Fibroblast of lung (primary cell): ENCODE measurements around the gene PPM1A. TPM values are rescaled to one million over a fixed set of nuclear protein-coding genes. Genes with fewer than 3 reads are reported as not detected.

Experiments used
- DNase-seq, 2 donors: peaks; one replicate each; pipeline versions ENCODE4 v3.0.0 to v3.0.0-alpha.2; 2010; ENCODE audit warnings: low read depth in 2 of 2
- H2AFZ ChIP-seq: 2 replicates; pipeline ENCODE4 v1.5.1; 2012; ENCODE audit warnings: low read length, control low read depth, inconsistent platforms
- H3K27ac ChIP-seq: 2 replicates; pipeline ENCODE4 v1.5.1; 2011; ENCODE audit warnings: low read length, control low read depth; ENCODE audit not compliant: insufficient read depth
- H3K27me3 ChIP-seq: 2 replicates; pipeline ENCODE4 v1.5.1; 2011; ENCODE audit warnings: mild to moderate bottlenecking, low read length; ENCODE audit not compliant: control insufficient read depth, insufficient read depth
- H3K36me3 ChIP-seq: 2 replicates; pipeline ENCODE4 v1.5.1; 2011; ENCODE audit warnings: low read length; ENCODE audit not compliant: control insufficient read depth, insufficient read depth
- H3K4me1 ChIP-seq: 2 replicates; pipeline ENCODE4 v1.5.1; 2011; ENCODE audit warnings: low read length; ENCODE audit not compliant: control insufficient read depth, insufficient read depth; ENCODE audit errors: extremely low read depth
- H3K4me2 ChIP-seq: 2 replicates; pipeline ENCODE4 v1.5.1; 2011; ENCODE audit warnings: low read length, control low read depth; ENCODE audit not compliant: insufficient read depth; ENCODE audit errors: extremely low read depth
- H3K4me3 ChIP-seq, 4 experiments: fragments of 200-600 bp in 1 of 4; sonication (generic) in 1 of 4; replicated peaks in 1 of 4; 2 replicates each; pipeline ENCODE4 v1.5.1; 2011 to 2016; ENCODE audit warnings: low read length in 4 of 4, low read depth in 3 of 4, mild to moderate bottlenecking in 3 of 4, control low read depth in 2 of 4, inconsistent platforms in 1 of 4, mixed read lengths in 1 of 4; ENCODE audit not compliant: insufficient read depth in 1 of 4; ENCODE audit errors: control extremely low read depth in 1 of 4
- H3K79me2 ChIP-seq: 2 replicates; pipeline ENCODE4 v1.5.1; 2012; ENCODE audit warnings: mild to moderate bottlenecking, low read length, inconsistent platforms; ENCODE audit not compliant: control insufficient read depth, insufficient read depth
- H3K9ac ChIP-seq: 2 replicates; pipeline ENCODE4 v1.5.1; 2011; ENCODE audit warnings: mild to moderate bottlenecking, low read length, control low read depth; ENCODE audit not compliant: insufficient read depth
- H3K9me3 ChIP-seq: 2 replicates; pipeline ENCODE4 v1.5.1; 2012; ENCODE audit warnings: low read depth, low read length; ENCODE audit not compliant: control insufficient read depth, insufficient read depth
- H4K20me1 ChIP-seq: 2 replicates; pipeline ENCODE4 v1.5.1; 2011; ENCODE audit warnings: low read length; ENCODE audit not compliant: control insufficient read depth, insufficient read depth; ENCODE audit errors: extremely low read depth
- CTCF ChIP-seq, 2 donors: IDR thresholded peaks in 1 of 2; conservative IDR thresholded peaks in 1 of 2; 1 replicate in 1 of 2; 2 replicates in 1 of 2; pipeline ENCODE4 v1.5.1; 2011 to 2012; ENCODE audit warnings: low read length in 2 of 2, control low read depth in 1 of 2, inconsistent platforms in 1 of 2, low read depth in 1 of 2, mild to moderate bottlenecking in 1 of 2
- EZH2 ChIP-seq: IDR thresholded peaks from 2 replicates; pipeline ENCODE4 v1.5.1; 2012; ENCODE audit warnings: low read length, control low read depth, mild to moderate bottlenecking; ENCODE audit errors: missing control alignments
- polyA plus RNA-seq, 2 donors: library from polyadenylated mRNA; depleted of rRNA in 1 of 2; stranded (reverse) in 1 of 2; unstranded in 1 of 2; fragments of >200 nt; gene quantifications; 2 replicates each; pipeline ENCODE4 v1.2.1, GENCODE V29; 2011 to 2012; ENCODE audit warnings: missing spikeins in 1 of 2
- total RNA-seq: library from RNA; depleted of rRNA; stranded (reverse); fragments of >200 nt; gene quantifications from 2 replicates; pipeline ENCODE4 v1.2.1, GENCODE V29; 2014

PPM1A gene
- total and polyA plus RNA-seq, 2 donors (not counting 1 experiment from before 2014, with no cell fraction given) = 25.9 to 51.3 TPM

DNA sequence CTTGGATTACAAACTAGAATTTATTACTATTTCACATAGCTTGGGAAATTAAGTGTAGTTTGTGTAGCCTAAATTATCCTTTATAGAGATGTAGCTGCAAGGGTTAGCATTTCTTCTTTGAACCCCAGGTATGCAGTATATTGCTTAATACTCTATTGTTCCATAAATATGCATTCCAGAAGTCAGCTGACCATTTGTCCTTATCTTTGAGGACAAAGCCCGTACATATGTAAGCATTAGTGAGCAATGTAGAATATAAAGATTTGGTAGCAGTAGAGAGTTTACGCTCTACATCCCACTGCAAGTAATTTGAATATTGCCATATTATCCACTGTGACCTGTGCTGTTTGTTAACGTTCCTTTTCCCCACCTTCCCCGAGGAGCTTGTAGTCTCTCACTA lies 26.9 kb downstream of the PPM1A start:
- Histone ChIP-seq H3K36me3 (no peaks in the 10 kb centered on the region), H3K9me3 (no peaks in the 10 kb centered on the region), H3K4me2 (no peak overlapping the region), H2AFZ (no peak overlapping the region), H3K27ac (no peak overlapping the region), H3K79me2 (peaks cover 35% of the 10 kb centered on the region), H3K9ac (no peak overlapping the region), H4K20me1 (no peaks in the 10 kb centered on the region), H3K4me1 (no peaks in the 10 kb centered on the region), H3K27me3 (no peaks in the 10 kb centered on the region), H3K4me3 (no peak overlapping the region)
- DNase-seq = peak in 1 of 2 donors; percentile 16
- TF ChIP-seq EZH2 (no peak), CTCF (conservative IDR thresholded peaks at IDR 0.05 in 1 of 2, IDR thresholded peaks at IDR 0.05 in 1 of 2; ENCODE audit: low read depth in 1 of 2, low read length in 2 of 2) (no peak)

- Histone ChIP-seq H3K79me2 (peaks cover 33% of the 10 kb centered on the region), H3K4me1 (no peaks in the 10 kb centered on the region), H3K36me3 (no peaks in the 10 kb centered on the region), H3K4me2 (no peak overlapping the region), H2AFZ (no peak overlapping the region), H3K27ac (no peak overlapping the region), H3K9ac (no peak overlapping the region), H3K9me3 (no peaks in the 10 kb centered on the region), H3K27me3 (no peaks in the 10 kb centered on the region), H4K20me1 (no peaks in the 10 kb centered on the region), H3K4me3 (no peak overlapping the region)
- TF ChIP-seq CTCF (conservative IDR thresholded peaks at IDR 0.05 in 1 of 2, IDR thresholded peaks at IDR 0.05 in 1 of 2; ENCODE audit: low read depth in 1 of 2, low read length in 2 of 2) (no peak), EZH2 (no peak)
- peak in 1 of 2 donors; percentile 16 for DNase-seq
Measured at GRCh38 chr14:60276347-60276746, 27.3 kb downstream of the PPM1A start.

DNA sequence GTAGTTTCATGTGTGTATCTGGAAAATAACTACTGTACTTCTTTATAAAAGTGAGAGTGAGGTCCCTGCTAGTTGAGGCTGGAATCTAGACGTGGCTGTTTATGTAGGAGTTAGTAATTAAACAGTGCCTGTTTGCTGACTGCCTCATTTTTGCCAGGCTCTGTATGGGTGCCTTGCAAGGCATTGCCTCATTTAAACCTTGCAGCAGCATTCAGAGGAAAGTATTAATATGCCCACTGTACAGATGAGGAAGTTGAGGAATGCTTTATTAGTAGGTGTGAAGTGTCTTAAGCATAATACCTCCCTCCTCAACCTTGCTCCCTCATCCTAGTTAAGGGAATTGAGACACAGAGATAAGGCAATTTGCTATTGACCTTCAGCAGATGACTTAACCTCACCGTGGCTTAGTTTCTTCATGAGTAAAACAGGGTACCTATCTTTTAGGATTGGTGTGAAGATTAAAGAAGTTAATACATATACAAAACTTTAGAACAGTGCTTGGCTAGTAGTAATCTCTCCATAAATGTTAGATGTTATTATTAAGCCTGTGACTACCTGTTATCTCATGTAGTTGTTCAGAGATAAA lies 28.7 kb downstream of the PPM1A start:
- no peak overlapping the region for H3K4me3 ChIP-seq
- no peaks in the 10 kb centered on the region for H3K9me3 ChIP-seq
- peaks cover 2% of the 10 kb centered on the region for H3K36me3 ChIP-seq
- H4K20me1 ChIP-seq = no peaks in the 10 kb centered on the region
- H3K79me2 ChIP-seq = peaks cover 29% of the 10 kb centered on the region
- no peak for DNase-seq
- no peak overlapping the region for H3K27ac ChIP-seq
- no peaks in the 10 kb centered on the region for H3K4me1 ChIP-seq
- H3K9ac ChIP-seq = no peak overlapping the region
- no peak overlapping the region for H3K4me2 ChIP-seq
- no peak overlapping the region for H2AFZ ChIP-seq
- no peak for TF ChIP-seq EZH2
- TF ChIP-seq CTCF (conservative IDR thresholded peaks at IDR 0.05 in 1 of 2, IDR thresholded peaks at IDR 0.05 in 1 of 2; ENCODE audit: low read depth in 1 of 2, low read length in 2 of 2) = no peak
- no peaks in the 10 kb centered on the region for H3K27me3 ChIP-seq
